ENCODE results near the gene BNC2. TPM values are rescaled to one million over a fixed set of nuclear protein-coding genes. Genes with fewer than 3 reads are reported as not detected.
"Not testable (repeated sequence)": the region's sequence is repeated elsewhere in the genome, so short reads cannot be mapped to it uniquely, and the experiment has no call there.

BNC2 gene
- total and polyA plus RNA-seq, 4 experiments from 2014 or later: not detected

- Mint-ChIP-seq H3K4me1 (no peaks in the 10 kb centered on the region), H3K9me3 (peaks cover 0 to 4% (median 2%) of the 10 kb centered on the region in 8 donors), H3K36me3 (no peaks in the 10 kb centered on the region), H3K4me3 (no peak overlapping the region), H3K27me3 (no peaks in the 10 kb centered on the region), H3K27ac (no peak overlapping the region)
- Histone ChIP-seq H3K27me3 (ENCODE audit: insufficient read depth, low read length) (no peaks in the 10 kb centered on the region), H3K27ac (ENCODE audit: low read depth, low read length) (no peak overlapping the region), H3K9me3 (ENCODE audit: control insufficient read depth in 1 of 2, low read length in 2 of 2) (no peaks in the 10 kb centered on the region), H3K4me1 (ENCODE audit: insufficient read depth, low read length) (no peaks in the 10 kb centered on the region), H3K36me3 (ENCODE audit: insufficient read depth, low read length) (no peaks in the 10 kb centered on the region), H3K4me3 (ENCODE audit: low read length in 2 of 2) (no peak overlapping the region)
- ChIA-PET CTCF (ENCODE audit: partially characterized antibody) (no interaction called here), POLR2A (ENCODE audit: partially characterized antibody) (no interaction called here)
- intact Hi-C loops (cut with micrococcal nuclease): no loop called here
- no peak for DNase-seq
These were observed 422.5 kb downstream of the BNC2 start for GRCh38 chr9:16447946-16448345.

GRCh38 chr9:16446636-16447035, 423.8 kb downstream of the BNC2 start:
- H3K4me1 ChIP-seq (ENCODE audit: insufficient read depth, low read length): no peaks in the 10 kb centered on the region
- H3K4me3 Mint-ChIP-seq: no peak overlapping the region
- H3K4me3 ChIP-seq (ENCODE audit: low read length in 2 of 2): no peak overlapping the region
- H3K27me3 Mint-ChIP-seq: no peaks in the 10 kb centered on the region
- peaks cover 0 to 4% (median 0%) of the 10 kb centered on the region in 8 donors for H3K9me3 Mint-ChIP-seq
- no peak overlapping the region for H3K27ac Mint-ChIP-seq
- H3K9me3 ChIP-seq (ENCODE audit: control insufficient read depth in 1 of 2, low read length in 2 of 2): no peaks in the 10 kb centered on the region
- intact Hi-C loops (cut with micrococcal nuclease): no loop called here
- DNase-seq: no peak
- no peaks in the 10 kb centered on the region for H3K27me3 ChIP-seq (ENCODE audit: insufficient read depth, low read length)
- H3K27ac ChIP-seq (ENCODE audit: low read depth, low read length): no peak overlapping the region
- no peaks in the 10 kb centered on the region for H3K36me3 Mint-ChIP-seq
- ChIA-PET CTCF (ENCODE audit: partially characterized antibody) (no interaction called here), POLR2A (ENCODE audit: partially characterized antibody) (no interaction called here)
- H3K36me3 ChIP-seq (ENCODE audit: insufficient read depth, low read length): no peaks in the 10 kb centered on the region
- no peaks in the 10 kb centered on the region for H3K4me1 Mint-ChIP-seq

- Histone ChIP-seq H3K36me3 (ENCODE audit: insufficient read depth, low read length) (no peaks in the 10 kb centered on the region), H3K4me1 (ENCODE audit: insufficient read depth, low read length) (no peaks in the 10 kb centered on the region), H3K4me3 (ENCODE audit: low read length in 2 of 2) (no peak overlapping the region), H3K9me3 (ENCODE audit: control insufficient read depth in 1 of 2, low read length in 2 of 2) (no peaks in the 10 kb centered on the region), H3K27ac (ENCODE audit: low read depth, low read length) (no peak overlapping the region), H3K27me3 (ENCODE audit: insufficient read depth, low read length) (no peaks in the 10 kb centered on the region)
- Mint-ChIP-seq H3K36me3 (no peaks in the 10 kb centered on the region), H3K27me3 (no peaks in the 10 kb centered on the region), H3K27ac (peak overlapping the region in 1 of 7 donors; percentile 27), H3K9me3 (peaks cover 0 to 4% (median 0%) of the 10 kb centered on the region in 8 donors), H3K4me3 (no peak overlapping the region), H3K4me1 (no peaks in the 10 kb centered on the region)
- CTCF ChIA-PET (ENCODE audit: partially characterized antibody): no interaction called here
- no peak for DNase-seq
- intact Hi-C loops (cut with micrococcal nuclease): no loop called here
- POLR2A ChIA-PET (ENCODE audit: partially characterized antibody): no interaction called here
These were observed 425.1 kb downstream of the BNC2 start for GRCh38 chr9:16445141-16445920.

- Histone ChIP-seq H3K4me1 (ENCODE audit: insufficient read depth, low read length) (no peaks in the 10 kb centered on the region), H3K27me3 (ENCODE audit: insufficient read depth, low read length) (no peaks in the 10 kb centered on the region), H3K9me3 (ENCODE audit: control insufficient read depth in 1 of 2, low read length in 2 of 2) (no peaks in the 10 kb centered on the region), H3K27ac (ENCODE audit: low read depth, low read length) (no peak overlapping the region), H3K36me3 (ENCODE audit: insufficient read depth, low read length) (no peaks in the 10 kb centered on the region), H3K4me3 (ENCODE audit: low read length in 2 of 2) (no peak overlapping the region)
- Mint-ChIP-seq H3K36me3 (no peaks in the 10 kb centered on the region), H3K27ac (no peak overlapping the region), H3K4me1 (no peaks in the 10 kb centered on the region), H3K27me3 (no peaks in the 10 kb centered on the region), H3K9me3 (peaks cover 0 to 7% (median 0%) of the 10 kb centered on the region in 8 donors), H3K4me3 (no peak overlapping the region)
- no peak for DNase-seq
- POLR2A ChIA-PET (ENCODE audit: partially characterized antibody): no interaction called here
- intact Hi-C loops (cut with micrococcal nuclease): no loop called here
- CTCF ChIA-PET (ENCODE audit: partially characterized antibody): no interaction called here
These were observed 427.8 kb downstream of the BNC2 start for GRCh38 chr9:16442622-16443021.

GRCh38 chr9:16441791-16442190, 428.7 kb downstream of the BNC2 start:
- Mint-ChIP-seq H3K27ac (no peak overlapping the region), H3K36me3 (no peaks in the 10 kb centered on the region), H3K4me1 (no peaks in the 10 kb centered on the region), H3K4me3 (no peak overlapping the region), H3K9me3 (peaks cover 0 to 13% (median 3%) of the 10 kb centered on the region in 8 donors), H3K27me3 (no peaks in the 10 kb centered on the region)
- POLR2A ChIA-PET (ENCODE audit: partially characterized antibody): no interaction called here
- no peaks in the 10 kb centered on the region for H3K4me1 ChIP-seq (ENCODE audit: insufficient read depth, low read length)
- no peak for DNase-seq
- no peak overlapping the region for H3K4me3 ChIP-seq (ENCODE audit: low read length in 2 of 2)
- H3K9me3 ChIP-seq (ENCODE audit: control insufficient read depth in 1 of 2, low read length in 2 of 2): no peaks in the 10 kb centered on the region
- H3K27me3 ChIP-seq (ENCODE audit: insufficient read depth, low read length): no peaks in the 10 kb centered on the region
- no peak overlapping the region for H3K27ac ChIP-seq (ENCODE audit: low read depth, low read length)
- CTCF ChIA-PET (ENCODE audit: partially characterized antibody): no interaction called here
- H3K36me3 ChIP-seq (ENCODE audit: insufficient read depth, low read length): no peaks in the 10 kb centered on the region
- intact Hi-C loops (cut with micrococcal nuclease): no loop called here

- CTCF ChIA-PET (ENCODE audit: partially characterized antibody); intact Hi-C loops (cut with micrococcal nuclease); H3K36me3 Mint-ChIP-seq; H3K9me3 ChIP-seq (ENCODE audit: control insufficient read depth in 1 of 2, low read length in 2 of 2); H3K4me1 ChIP-seq (ENCODE audit: insufficient read depth, low read length); H3K27ac Mint-ChIP-seq; H3K27me3 Mint-ChIP-seq; H3K36me3 ChIP-seq (ENCODE audit: insufficient read depth, low read length); DNase-seq; H3K4me1 Mint-ChIP-seq; POLR2A ChIA-PET (ENCODE audit: partially characterized antibody); H3K4me3 Mint-ChIP-seq; H3K27me3 ChIP-seq (ENCODE audit: insufficient read depth, low read length); H3K4me3 ChIP-seq (ENCODE audit: low read length in 2 of 2); H3K27ac ChIP-seq (ENCODE audit: low read depth, low read length): not testable (repeated sequence)
- H3K9me3 Mint-ChIP-seq: peaks cover 0 to 16% (median 4%) of the 10 kb centered on the region in 8 donors
These were observed 431.6 kb downstream of the BNC2 start for GRCh38 chr9:16438831-16439230.

- DNase-seq: no peak
- H3K27me3 ChIP-seq (ENCODE audit: insufficient read depth, low read length): no peaks in the 10 kb centered on the region
- no peaks in the 10 kb centered on the region for H3K36me3 Mint-ChIP-seq
- ChIA-PET POLR2A (ENCODE audit: partially characterized antibody) (no interaction called here), CTCF (ENCODE audit: partially characterized antibody) (no interaction called here)
- H3K4me3 Mint-ChIP-seq: no peak overlapping the region
- peaks cover 0 to 17% (median 4%) of the 10 kb centered on the region in 8 donors for H3K9me3 Mint-ChIP-seq
- no peak overlapping the region for H3K27ac Mint-ChIP-seq
- intact Hi-C loops (cut with micrococcal nuclease): no loop called here
- H3K9me3 ChIP-seq (ENCODE audit: control insufficient read depth in 1 of 2, low read length in 2 of 2): no peaks in the 10 kb centered on the region
- H3K27ac ChIP-seq (ENCODE audit: low read depth, low read length): no peak overlapping the region
- no peaks in the 10 kb centered on the region for H3K4me1 Mint-ChIP-seq
- H3K36me3 ChIP-seq (ENCODE audit: insufficient read depth, low read length): no peaks in the 10 kb centered on the region
- H3K4me1 ChIP-seq (ENCODE audit: insufficient read depth, low read length): no peaks in the 10 kb centered on the region
- H3K4me3 ChIP-seq (ENCODE audit: low read length in 2 of 2): no peak overlapping the region
- no peaks in the 10 kb centered on the region for H3K27me3 Mint-ChIP-seq
These were observed 433.9 kb downstream of the BNC2 start for GRCh38 chr9:16436545-16436944.

Measured in CD4-positive, alpha-beta memory T cell (primary cell).